Stimulated activated CD8-positive, alpha-beta memory T cell treated with anti-CD3 and anti-CD28 coated beads, Interleukin-4, amount 100 ng/mL, for 24 hours (primary cell): ENCODE data around the gene AIM2.
"Not testable (repeated sequence)": the region's sequence is repeated elsewhere in the genome, so short reads cannot be mapped to it uniquely, and the experiment has no call there.

Source experiments
- DNase-seq: peaks from one replicate; pipeline ENCODE4 v3.0.0-alpha.2; 2020; ENCODE audit warnings: low read depth

Gene AIM2

GRCh38 chr1:159076438-159077119, at the start of gene AIM2:
TSS of gene AIM2 (minus strand) at chr1:159076766. CDS start at chr1:159073499, 3,267 bp downstream.
- DNase-seq, result no peak

- no peak for DNase-seq
These were observed 47.0 kb upstream of the AIM2 start for GRCh38 chr1:159123587-159123986.

DNA sequence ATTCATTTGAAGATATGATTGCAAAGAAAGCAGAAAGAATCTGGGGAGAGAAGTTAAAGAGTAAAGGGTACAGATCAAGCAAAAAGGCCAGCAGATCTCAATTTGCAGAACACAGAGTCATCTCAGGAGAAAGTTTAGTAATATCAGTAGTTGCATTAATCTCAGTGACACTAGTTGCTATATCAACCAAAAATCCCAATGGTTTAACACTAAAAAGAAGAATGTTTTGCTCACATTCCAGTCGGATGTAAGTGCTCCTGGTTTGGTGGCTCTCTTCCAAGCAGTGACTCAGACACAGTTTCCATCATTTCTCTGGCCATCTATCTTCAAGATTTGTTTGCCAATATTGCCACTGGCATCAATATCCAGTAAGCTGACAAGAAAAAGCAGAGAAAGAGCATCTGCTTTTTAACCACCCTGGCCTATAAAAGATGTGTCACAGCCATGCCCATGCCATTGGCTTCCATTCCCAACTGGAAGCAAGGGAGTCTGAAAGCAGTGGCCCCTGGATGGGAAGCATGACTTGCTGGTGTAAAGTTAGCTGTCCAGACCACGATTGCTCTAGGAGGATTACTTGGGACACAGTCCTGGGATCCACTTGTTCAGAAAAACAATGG, 45.5 kb upstream of the AIM2 start:
- no peak for DNase-seq

DNA sequence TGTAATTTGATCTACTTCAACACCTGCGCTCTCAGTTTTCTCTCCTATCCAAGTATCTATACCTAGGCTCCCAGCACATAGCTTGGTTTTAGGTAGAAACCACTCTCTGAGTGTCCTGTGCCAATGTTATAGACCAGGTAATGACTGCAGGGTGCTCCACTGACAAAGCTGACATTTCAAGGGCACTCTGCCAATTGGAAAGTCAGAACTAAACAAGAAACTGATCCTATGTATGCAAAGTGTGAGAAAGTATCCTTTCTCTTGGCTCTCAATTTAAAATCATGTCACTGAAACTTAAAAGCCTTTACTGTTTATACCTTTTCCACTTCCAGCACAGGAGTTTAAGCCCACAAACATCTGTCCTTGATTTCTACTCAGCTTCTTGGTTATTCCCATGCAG, 45.0 kb upstream of the AIM2 start:
- no peak for DNase-seq

DNA sequence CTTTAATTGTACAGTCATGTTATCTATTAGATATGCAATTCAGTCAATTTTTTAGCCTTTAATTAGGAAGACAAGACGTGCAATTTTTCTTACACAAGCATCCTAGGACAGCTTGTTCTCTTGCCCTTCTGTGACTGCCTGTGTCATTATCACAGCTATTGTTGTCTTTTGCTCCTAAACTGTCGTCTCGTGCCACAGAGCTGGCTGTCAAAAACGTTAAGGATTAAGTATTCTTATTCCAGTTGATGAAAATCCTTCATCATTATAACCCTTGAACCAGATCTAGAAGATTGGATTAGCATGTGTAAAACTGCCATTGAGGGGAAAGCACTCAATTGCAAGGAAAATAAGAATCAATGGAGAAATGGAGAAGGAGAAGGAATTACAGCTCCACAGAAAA, 43.8 kb upstream of the AIM2 start:
- DNase-seq, result no peak

DNA sequence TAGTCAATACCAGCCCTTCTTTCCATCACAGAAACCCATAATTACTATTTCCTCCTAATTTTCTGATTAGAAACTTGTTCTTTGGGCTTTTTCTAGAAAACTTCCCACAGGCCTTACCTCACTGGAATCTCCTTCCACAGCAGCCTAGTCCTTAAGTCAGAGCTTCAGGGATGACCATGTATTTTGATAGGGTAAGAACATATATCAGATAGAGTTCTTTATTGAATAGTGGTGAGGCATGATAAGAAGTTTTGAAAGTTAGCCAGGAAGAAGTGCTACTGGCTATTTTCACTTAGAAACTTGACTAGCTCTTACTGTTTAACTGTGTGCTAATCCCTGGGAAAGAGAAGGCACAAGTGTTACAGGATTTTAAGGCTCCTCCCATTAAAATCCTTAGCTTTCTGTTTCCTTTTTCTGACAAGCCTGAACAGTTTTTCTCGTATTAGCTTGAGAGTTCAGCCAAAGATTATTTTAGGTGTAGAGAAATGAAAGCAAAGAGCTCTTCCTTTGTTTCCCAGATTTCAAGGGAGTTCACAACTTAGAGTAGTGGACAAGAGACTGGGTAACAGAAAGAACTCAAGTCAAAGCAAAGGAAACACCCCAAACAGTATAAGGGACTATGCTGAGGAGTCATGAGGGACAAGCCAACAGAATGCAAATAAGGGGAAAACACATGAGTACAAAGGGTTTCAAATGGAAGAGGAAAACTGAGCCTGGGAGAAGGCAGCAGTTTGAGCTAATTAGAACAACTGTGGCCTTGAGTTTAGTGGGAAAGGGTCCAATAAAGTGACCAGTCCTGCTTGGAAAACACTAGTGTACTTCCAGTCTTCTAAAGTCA, 37.2 kb upstream of the AIM2 start:
- no peak for DNase-seq

- DNase-seq, result not testable (repeated sequence)
These were observed 26.5 kb upstream of the AIM2 start for GRCh38 chr1:159103021-159103420.

- DNase-seq, result no peak
These were observed 24.0 kb upstream of the AIM2 start for GRCh38 chr1:159100589-159100988.

DNA sequence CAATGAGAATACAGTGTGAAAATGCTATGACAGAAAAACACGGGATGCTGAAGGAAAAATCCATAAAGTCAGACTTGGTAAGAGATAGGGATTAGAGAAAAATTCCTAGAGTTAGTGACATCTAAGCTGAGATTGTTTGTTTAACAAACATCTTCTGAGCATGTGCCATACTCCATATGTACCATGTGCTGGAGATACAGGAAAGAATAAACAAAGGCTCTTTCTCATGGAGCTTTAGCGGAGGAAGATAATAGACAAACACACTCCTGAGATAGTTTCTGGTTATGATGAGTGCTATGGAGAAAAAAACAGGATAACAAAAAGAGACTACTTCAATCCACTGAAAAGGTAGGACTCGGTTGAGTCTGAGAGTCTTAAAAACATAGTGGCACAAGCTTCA, 22.0 kb upstream of the AIM2 start:
- DNase-seq, result no peak

GRCh38 chr1:159092036-159092760, 15.6 kb upstream of the AIM2 start:
- no peak for DNase-seq

DNA sequence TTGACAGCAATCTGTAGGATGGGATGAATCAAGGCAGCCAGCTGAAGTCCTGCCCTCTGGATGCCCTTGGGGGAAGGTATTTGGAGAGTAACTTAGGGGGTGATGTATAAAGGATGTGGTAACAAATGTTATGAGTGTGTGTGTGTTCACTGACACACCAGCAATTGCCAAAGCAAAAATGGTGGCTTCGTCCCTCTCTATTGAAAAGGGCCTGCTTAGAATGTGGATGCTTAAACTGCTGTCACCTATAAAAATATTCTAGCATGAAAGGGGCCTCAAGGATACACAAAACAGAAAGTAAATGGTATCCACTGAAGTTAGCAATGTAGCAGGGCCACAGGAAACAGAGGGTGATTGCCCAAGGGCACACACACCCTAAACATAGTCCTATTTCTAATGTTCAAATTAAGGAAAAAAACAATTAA, 15.1 kb upstream of the AIM2 start:
- no peak for DNase-seq

DNA sequence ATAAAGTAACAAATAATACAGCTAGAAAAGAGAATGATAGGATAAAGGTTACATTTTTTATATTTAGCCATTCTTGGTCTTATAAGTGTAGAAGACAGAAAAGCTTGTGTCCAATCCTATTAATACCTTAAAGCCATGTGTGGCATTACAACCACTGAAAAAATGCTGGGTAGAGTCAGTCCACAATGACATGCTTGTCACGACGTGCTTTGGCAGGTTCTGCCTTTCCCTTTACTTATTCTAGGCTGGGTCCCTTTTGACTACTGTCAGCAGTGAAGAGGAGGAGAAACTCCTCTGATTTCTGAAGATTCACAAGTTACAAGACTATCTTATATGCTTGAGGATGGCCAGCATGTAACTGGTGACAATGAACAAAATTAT, 14.6 kb upstream of the AIM2 start:
- no peak for DNase-seq

- no peak for DNase-seq
These were observed 14.0 kb upstream of the AIM2 start for GRCh38 chr1:159090286-159091179.

- DNase-seq, result no peak
These were observed 12.7 kb upstream of the AIM2 start for GRCh38 chr1:159089184-159089791.

- no peak for DNase-seq
These were observed 12.1 kb upstream of the AIM2 start for GRCh38 chr1:159088546-159089183.

DNA sequence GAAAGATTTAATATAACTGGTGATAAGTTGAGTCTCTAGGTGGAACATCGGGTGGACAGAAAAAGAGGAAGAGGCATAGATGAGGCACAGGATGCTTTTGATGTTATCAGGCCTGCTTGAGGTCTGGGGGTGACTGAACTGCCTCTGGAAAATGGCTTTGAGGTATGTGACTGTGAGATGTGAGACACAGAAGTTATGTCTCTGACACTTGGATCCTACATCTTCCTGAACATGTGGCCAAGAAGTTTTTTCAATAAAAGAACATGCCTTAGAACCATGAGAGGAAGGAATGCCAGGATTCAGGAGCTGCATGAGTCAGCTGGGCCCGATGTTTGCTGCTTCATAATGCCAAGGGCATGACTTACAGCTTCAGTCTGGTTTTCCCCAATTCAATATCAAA, 11.5 kb upstream of the AIM2 start:
- DNase-seq, result no peak

GRCh38 chr1:159084867-159085266, 8.3 kb upstream of the AIM2 start:
- DNase-seq, result no peak

DNA sequence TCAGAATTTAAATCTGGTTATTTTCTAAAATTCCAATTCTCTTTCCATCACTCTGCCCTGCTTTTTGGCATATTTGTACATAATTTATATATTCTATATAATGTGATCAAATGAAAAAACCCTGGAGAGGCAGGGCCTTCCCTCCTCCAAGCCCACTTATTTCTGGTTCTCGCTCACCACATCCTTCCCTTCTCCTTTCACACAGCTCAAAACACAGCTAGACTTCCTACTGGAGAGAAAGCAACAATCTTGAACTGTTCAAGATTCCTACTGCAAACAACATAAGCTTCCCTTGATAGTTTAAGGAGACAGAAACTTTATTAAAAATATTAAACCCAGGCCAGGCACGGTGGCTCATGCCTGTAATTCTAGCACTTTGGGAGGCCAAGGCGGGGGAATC, 7.6 kb upstream of the AIM2 start:
- DNase-seq, result no peak

DNA sequence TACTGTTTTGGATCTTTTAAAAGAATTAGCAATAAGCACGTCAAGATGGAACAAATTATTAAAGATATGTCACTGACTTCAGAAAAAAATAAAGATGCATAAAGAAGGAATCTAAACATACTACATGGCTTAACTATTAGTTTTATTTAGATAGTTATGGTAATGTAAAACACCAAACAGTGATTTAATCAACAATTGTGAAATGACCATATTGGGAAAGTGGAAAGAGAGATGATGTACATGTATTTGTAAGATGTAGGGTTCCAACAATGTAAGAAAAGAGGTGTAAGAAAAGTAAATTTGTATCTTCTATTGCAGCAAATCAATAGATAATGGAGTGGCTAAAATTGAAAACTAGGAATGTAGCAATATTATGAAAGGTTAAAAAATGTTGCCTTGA, 6.4 kb upstream of the AIM2 start:
- no peak for DNase-seq

- DNase-seq, result no peak
These were observed 5.1 kb upstream of the AIM2 start for GRCh38 chr1:159081626-159082025.

DNA sequence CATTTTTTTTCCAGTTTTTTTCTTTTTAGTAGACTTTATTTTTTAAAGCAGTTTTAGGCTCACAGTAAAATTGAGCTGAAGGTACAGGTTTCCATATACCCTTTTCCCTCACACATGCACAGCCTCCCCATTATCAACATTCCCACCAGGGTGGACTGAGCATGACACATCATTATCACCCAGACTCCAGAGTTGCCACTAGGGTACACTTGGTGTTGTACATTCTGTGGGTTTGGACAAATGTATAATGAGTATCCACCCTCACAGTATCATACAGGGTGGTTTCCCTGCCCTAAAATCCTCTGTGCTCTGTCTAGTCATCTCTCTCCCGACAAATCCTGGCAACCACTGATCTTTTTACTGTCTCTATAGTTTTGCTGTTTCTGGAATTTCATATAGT, 3.0 kb upstream of the AIM2 start:
- no peak for DNase-seq
